OCI-LY3 (cell line): ENCODE data around the gene MTX3.

ENCODE experiments used
- H2AFZ ChIP-seq: fragments of 200-600, 300-600 bp; shearing (Covaris generic); 2 replicates; pipeline ENCODE4 v1.6.0; 2014; ENCODE audit warnings: antibody characterized with exemption, low read depth, low read length
- H3K27ac ChIP-seq: fragments of 200-600, 300-600 bp; sonication (generic); 2 replicates; pipeline ENCODE4 v1.5.1; 2014; ENCODE audit warnings: mild to moderate bottlenecking, low read length, moderate library complexity, mixed read lengths
- H3K27me3 ChIP-seq: fragments of 200-600, 300-600 bp; sonication (generic); 2 replicates; pipeline ENCODE4 v1.6.1; 2014; ENCODE audit warnings: low read depth, low read length, mixed read lengths
- H3K36me3 ChIP-seq: fragments of 200-600, 300-600 bp; sonication (generic); replicated peaks from 2 replicates; pipeline ENCODE3; 2014; ENCODE audit warnings: low read depth, low read length, mixed read lengths
- H3K4me1 ChIP-seq: fragments of 300-600, 200-600 bp; sonication (generic); 2 replicates; pipeline ENCODE4 v1.6.1; 2014; ENCODE audit warnings: low read length, mixed read lengths
- H3K4me2 ChIP-seq: fragments of 200-600, 300-600 bp; sonication (generic); 2 replicates; pipeline ENCODE4 v1.6.1; 2014; ENCODE audit warnings: low read length, mixed read lengths
- H3K4me3 ChIP-seq: fragments of 300-600, 200-600 bp; sonication (generic); 2 replicates; pipeline ENCODE4 v1.5.1; 2014; ENCODE audit warnings: antibody characterized with exemption, mild to moderate bottlenecking, low read length, moderate library complexity
- H3K79me2 ChIP-seq: fragments of 300-600, 200-600 bp; shearing (Covaris generic); 2 replicates; pipeline ENCODE4 v1.6.1; 2014; ENCODE audit warnings: mild to moderate bottlenecking, low read length, mixed read lengths
- H3K9ac ChIP-seq: fragments of 300-600, 200-600 bp; shearing (Covaris generic); 2 replicates; pipeline ENCODE4 v1.6.0; 2014; ENCODE audit warnings: mild to moderate bottlenecking, low read length, moderate library complexity
- H3K9me3 ChIP-seq: fragments of 200-600, 300-600 bp; shearing (Covaris generic); 2 replicates; pipeline ENCODE4 v1.6.1; 2014; ENCODE audit warnings: low read length, mixed read lengths; ENCODE audit not compliant: insufficient read depth
- H4K20me1 ChIP-seq: fragments of 200-600, 300-600 bp; sonication (generic); 2 replicates; pipeline ENCODE4 v1.6.1; 2016; ENCODE audit warnings: low read length, mixed read lengths; ENCODE audit not compliant: insufficient read depth
- EZH2phosphoT487 ChIP-seq: fragments of 200-600 bp; shearing (Covaris generic); IDR thresholded peaks from 2 replicates; pipeline ENCODE4 v1.6.1; 2018; ENCODE audit warnings: antibody characterized with exemption, mixed run types, low read depth
- TF ChIP-seq, protein P1 (sequence below): fragments of 200-600, 300-600 bp; sonication (generic); IDR thresholded peaks from 2 replicates; pipeline ENCODE4 v1.5.1; 2014; ENCODE audit warnings: antibody characterized with exemption, low read length, low read depth

Gene MTX3

DNA sequence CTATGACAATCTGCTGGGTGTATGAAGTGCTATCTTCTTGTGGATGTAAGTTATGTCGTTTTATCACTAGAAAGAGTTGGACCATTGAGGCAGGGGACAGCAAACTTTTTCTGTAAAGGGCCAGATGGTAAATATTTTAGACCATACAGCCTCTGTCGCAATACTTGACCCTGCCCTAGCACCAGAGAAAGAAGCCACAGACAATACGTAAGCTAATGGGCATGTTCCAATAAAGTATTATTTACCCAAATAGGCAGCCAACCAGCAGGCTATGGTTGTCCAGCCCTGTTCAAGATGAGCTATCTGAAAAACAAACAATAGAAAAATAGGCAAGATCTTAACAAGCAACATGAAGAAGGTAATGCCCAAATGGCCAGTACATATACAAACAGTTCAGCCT, 36.4 kb downstream of the MTX3 start:
- Histone ChIP-seq H3K9ac (no peak overlapping the region), H3K27me3 (no peaks in the 10 kb centered on the region), H3K27ac (no peak overlapping the region), H3K4me1 (no peaks in the 10 kb centered on the region), H3K4me3 (no peak overlapping the region), H3K4me2 (no peak overlapping the region), H4K20me1 (no peaks in the 10 kb centered on the region), H3K36me3 (no peaks in the 10 kb centered on the region), H2AFZ (no peak overlapping the region), H3K9me3 (no peaks in the 10 kb centered on the region), H3K79me2 (no peaks in the 10 kb centered on the region)
- TF ChIP-seq EZH2phosphoT487 = no peak
- TF ChIP-seq, protein P1, sequence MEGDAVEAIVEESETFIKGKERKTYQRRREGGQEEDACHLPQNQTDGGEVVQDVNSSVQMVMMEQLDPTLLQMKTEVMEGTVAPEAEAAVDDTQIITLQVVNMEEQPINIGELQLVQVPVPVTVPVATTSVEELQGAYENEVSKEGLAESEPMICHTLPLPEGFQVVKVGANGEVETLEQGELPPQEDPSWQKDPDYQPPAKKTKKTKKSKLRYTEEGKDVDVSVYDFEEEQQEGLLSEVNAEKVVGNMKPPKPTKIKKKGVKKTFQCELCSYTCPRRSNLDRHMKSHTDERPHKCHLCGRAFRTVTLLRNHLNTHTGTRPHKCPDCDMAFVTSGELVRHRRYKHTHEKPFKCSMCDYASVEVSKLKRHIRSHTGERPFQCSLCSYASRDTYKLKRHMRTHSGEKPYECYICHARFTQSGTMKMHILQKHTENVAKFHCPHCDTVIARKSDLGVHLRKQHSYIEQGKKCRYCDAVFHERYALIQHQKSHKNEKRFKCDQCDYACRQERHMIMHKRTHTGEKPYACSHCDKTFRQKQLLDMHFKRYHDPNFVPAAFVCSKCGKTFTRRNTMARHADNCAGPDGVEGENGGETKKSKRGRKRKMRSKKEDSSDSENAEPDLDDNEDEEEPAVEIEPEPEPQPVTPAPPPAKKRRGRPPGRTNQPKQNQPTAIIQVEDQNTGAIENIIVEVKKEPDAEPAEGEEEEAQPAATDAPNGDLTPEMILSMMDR = no peak

DNA sequence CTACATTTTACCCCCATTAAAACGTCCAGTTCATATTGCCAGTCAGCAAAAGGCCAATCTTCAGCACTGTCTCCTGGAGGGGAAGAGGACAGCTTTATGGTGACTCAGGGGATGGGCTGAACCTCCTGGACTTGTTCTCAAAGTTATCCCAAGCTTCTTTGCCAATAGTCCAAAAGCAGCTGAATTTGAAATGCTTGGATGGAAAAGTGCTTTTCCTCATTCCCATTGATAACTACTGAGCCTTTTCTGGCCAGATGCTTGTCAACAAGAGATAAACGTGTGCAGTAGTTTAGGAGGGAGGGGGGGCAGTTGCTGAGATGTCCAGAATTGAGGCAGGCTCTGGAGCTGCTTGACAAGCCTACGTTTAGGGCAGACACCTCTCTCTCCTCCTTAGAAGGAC, 43.5 kb downstream of the MTX3 start:
- H3K27ac ChIP-seq = no peak overlapping the region
- H2AFZ ChIP-seq = no peak overlapping the region
- no peaks in the 10 kb centered on the region for H3K36me3 ChIP-seq
- TF ChIP-seq EZH2phosphoT487 = no peak
- TF ChIP-seq, protein P1 = no peak
- no peak overlapping the region for H3K4me2 ChIP-seq
- H3K9ac ChIP-seq = no peak overlapping the region
- no peaks in the 10 kb centered on the region for H3K79me2 ChIP-seq
- H4K20me1 ChIP-seq = no peaks in the 10 kb centered on the region
- no peaks in the 10 kb centered on the region for H3K9me3 ChIP-seq
- no peak overlapping the region for H3K4me3 ChIP-seq
- H3K27me3 ChIP-seq = no peaks in the 10 kb centered on the region
- no peaks in the 10 kb centered on the region for H3K4me1 ChIP-seq

DNA sequence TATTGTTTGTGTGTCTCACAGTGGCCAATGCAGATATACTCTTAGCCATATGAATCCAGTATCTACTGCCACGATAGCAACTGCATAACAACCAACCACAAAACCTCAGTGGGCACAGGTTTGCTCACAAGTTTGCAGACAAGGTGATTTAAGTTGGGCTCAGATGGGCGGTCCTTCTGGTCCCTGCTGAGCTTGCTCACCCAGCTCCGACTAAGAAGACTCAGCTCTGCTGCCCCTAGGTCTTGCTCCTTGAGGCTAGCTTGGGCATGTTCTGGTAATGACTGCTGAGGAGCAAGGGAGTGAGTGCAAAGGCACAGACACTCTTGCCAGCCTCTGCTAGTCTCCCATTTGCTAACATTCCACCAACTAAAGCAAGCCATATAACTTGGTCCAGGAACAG, 52.6 kb downstream of the MTX3 start:
- Histone ChIP-seq H3K4me1 (no peaks in the 10 kb centered on the region), H3K9me3 (no peaks in the 10 kb centered on the region), H3K9ac (no peak overlapping the region), H3K27ac (no peak overlapping the region), H2AFZ (no peak overlapping the region), H4K20me1 (no peaks in the 10 kb centered on the region), H3K27me3 (no peaks in the 10 kb centered on the region), H3K4me2 (no peak overlapping the region), H3K79me2 (no peaks in the 10 kb centered on the region), H3K36me3 (no peaks in the 10 kb centered on the region), H3K4me3 (no peak overlapping the region)
- TF ChIP-seq, protein P1 = no peak
- no peak for TF ChIP-seq EZH2phosphoT487

DNA sequence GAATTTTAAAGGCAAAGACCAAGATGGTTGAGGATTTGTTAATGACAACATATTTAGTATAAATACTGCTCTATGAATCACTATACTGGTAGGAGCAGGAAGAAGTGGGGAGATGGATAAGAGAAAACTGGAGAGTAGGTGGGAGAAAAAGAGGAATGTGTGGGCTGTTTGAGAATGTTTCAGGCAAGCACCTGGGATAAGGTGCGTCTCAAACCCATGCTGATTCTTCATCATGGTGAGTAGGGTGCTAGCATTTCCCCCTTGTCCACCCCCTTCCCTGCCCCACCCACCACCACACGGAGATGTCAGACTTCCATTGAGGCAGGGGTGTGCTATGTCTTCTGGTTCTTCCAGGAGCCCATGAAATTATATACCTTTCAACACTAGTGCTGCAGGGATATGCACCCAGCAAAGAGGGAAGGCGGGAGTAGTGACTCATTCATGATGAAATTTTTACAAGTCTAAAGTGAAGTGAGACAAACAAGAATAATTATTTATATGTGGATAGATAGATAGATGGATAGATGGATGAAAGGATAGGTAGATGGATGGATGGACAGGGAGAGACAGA, 54.3 kb downstream of the MTX3 start:
- TF ChIP-seq EZH2phosphoT487 = no peak
- TF ChIP-seq, protein P1 = no peak
- no peaks in the 10 kb centered on the region for H3K79me2 ChIP-seq
- no peaks in the 10 kb centered on the region for H3K4me1 ChIP-seq
- no peak overlapping the region for H3K4me2 ChIP-seq
- no peak overlapping the region for H3K27ac ChIP-seq
- H2AFZ ChIP-seq = no peak overlapping the region
- H3K27me3 ChIP-seq = no peaks in the 10 kb centered on the region
- H3K4me3 ChIP-seq = no peak overlapping the region
- no peaks in the 10 kb centered on the region for H3K36me3 ChIP-seq
- no peaks in the 10 kb centered on the region for H3K9me3 ChIP-seq
- H3K9ac ChIP-seq = no peak overlapping the region
- H4K20me1 ChIP-seq = no peaks in the 10 kb centered on the region
